Uterus (tissue), 2 donors: Measurements from ENCODE around the gene FEM1B.

Source experiments
- POLR2A ChIP-seq, 2 donors: fragments of 450-650 bp; IDR thresholded peaks; one replicate each; pipeline ENCODE4 v1.6.1; 2016; ENCODE audit warnings: antibody characterized with exemption in 2 of 2, mild to moderate bottlenecking in 1 of 2, moderate library complexity in 1 of 2
- TF ChIP-seq, protein P1 (sequence below), 4 experiments: fragments of 200-600 bp in 2 of 4; fragments of 450-650 bp in 2 of 4; sonication (generic) in 2 of 4; IDR thresholded peaks; one replicate each; pipeline ENCODE4 v1.5.1; 2016 to 2019; ENCODE audit warnings: antibody characterized with exemption in 4 of 4, mild to moderate bottlenecking in 2 of 4, moderate library complexity in 1 of 4

DNA sequence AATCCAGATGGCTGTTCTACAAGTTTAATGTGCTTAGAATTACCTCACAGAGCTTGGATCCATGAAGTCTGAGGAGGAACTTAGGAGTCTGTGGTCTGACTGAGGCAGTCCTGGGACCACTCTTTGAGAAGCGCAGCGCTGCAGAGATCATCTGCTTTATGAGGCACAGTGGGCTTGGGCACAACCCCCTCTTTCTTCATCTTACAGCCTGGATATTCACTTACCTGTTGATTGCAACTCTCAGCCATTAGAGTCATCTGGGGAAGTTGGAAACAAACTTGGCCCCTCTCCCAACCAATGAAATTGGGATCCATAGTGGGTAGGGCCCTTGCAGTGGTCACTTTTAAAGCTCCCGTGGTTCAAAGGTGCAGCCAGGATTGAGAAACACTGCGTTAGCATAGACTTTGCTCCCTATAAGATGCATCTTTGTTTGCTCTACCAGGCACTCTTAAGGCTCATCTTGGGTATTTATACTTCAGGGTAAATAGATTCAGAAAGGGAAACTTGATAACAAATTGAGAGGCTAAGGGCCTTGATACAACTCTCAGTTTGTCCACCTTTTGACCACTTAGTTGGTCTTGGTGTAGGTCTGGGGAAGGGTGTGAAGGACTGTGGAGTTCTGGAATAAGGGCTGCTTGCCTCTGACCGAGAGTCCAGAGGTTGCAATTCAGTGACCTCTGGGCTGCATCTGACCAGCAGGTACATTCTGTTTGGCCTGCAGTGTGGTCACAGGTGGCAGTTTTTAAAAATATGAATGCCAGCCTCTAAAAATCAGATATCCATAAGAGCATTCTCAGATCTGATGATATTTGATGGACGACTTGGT, 22.8 kb downstream of the FEM1B start:
- TF ChIP-seq, protein P1, sequence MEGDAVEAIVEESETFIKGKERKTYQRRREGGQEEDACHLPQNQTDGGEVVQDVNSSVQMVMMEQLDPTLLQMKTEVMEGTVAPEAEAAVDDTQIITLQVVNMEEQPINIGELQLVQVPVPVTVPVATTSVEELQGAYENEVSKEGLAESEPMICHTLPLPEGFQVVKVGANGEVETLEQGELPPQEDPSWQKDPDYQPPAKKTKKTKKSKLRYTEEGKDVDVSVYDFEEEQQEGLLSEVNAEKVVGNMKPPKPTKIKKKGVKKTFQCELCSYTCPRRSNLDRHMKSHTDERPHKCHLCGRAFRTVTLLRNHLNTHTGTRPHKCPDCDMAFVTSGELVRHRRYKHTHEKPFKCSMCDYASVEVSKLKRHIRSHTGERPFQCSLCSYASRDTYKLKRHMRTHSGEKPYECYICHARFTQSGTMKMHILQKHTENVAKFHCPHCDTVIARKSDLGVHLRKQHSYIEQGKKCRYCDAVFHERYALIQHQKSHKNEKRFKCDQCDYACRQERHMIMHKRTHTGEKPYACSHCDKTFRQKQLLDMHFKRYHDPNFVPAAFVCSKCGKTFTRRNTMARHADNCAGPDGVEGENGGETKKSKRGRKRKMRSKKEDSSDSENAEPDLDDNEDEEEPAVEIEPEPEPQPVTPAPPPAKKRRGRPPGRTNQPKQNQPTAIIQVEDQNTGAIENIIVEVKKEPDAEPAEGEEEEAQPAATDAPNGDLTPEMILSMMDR (IDR thresholded peaks at IDR 0.05): no peak
- no peak for TF ChIP-seq POLR2A (IDR thresholded peaks at IDR 0.05)
